NCI-H1105 treated with DMSO at 0.1 percent for 48 hours (cell line): ENCODE data around the gene MEFV.
"Not testable (repeated sequence)": the region's sequence is repeated elsewhere in the genome, so short reads cannot be mapped to it uniquely, and the experiment has no call there.

Experiments
- DNase-seq: peaks from one replicate; lab custom pipeline; 2025; lab: John Stamatoyannopoulos, UW

The MEFV gene

DNA sequence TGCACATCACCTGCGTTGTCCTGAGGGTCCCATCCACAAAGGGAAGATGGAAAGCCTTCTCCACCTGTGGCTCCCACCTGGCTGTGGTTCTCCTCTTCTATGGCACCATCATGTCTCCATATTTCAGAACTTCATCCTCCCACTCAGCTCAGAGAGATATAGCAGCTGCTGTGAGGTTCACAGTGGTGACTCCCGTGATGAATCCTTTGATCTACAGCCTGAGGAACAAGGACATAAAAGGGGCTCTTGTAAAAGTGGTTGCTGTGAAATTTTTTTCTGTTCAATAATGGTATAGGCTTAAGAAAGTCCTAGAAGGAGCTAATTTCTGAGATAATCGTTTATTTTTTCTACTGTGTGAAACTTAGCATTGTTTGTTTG, 40.2 kb downstream of the MEFV start:
- DNase-seq: no peak

DNA sequence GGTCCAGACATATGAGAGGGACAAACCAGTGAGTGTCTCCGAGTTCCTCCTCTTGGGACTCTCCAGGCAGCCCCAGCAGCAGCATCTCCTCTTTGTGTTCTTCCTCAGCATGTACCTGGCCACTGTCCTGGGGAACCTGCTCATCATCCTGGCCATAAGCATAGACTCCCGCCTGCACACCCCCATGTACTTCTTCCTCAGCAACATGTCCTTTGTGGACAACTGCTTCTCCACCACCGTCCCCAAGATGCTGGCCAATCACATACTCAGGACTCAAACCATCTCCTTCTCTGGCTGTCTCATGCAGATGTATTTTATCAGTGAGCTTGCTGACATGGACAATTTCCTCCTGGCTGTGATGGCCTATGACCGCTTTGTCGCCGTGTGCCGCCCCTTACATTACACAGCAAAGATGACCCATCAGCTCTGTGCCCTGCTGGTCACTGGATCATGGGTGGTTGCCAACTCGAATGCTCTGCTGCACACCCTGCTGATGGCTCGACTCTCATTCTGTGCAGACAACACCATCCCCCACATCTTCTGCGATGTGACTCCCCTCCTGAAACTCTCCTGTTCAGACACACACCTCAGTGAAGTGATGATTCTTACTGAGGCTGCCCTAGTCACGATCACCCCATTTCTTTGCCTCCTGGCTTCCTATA, 40.7 kb downstream of the MEFV start:
- no peak for DNase-seq

DNA sequence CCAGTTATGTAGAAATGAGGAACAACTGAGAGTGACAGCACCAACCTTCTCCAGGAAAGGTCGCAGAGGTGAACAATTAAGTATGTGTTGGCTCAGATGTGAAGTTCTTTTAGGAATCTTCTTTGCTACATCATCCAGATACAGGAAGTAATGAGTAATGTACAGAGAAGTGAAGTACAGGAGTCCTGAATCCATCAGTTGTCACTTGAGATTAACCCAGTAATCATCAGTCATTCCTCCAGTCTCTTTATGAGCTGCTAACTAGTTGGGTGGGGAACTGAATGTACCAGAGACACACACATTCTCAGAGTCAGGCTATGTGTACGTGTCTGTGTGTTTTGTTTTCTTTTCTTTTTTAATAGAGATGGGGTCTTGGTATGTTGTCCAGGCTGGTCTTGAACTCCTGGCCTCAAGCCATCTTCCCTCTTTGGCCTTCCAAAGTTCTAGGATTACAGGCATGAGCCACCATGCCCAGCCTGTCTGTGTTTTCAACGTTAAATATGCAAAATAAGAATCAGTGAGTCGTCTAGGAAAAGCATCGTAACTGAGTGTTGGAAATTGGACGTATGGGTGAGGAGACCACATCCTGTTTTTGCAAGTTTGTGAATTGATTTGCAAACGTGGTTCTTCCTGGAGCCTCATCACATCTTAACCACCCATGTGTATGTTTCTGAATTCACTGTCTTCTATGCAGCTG, 41.4 kb downstream of the MEFV start:
- no peak for DNase-seq

DNA sequence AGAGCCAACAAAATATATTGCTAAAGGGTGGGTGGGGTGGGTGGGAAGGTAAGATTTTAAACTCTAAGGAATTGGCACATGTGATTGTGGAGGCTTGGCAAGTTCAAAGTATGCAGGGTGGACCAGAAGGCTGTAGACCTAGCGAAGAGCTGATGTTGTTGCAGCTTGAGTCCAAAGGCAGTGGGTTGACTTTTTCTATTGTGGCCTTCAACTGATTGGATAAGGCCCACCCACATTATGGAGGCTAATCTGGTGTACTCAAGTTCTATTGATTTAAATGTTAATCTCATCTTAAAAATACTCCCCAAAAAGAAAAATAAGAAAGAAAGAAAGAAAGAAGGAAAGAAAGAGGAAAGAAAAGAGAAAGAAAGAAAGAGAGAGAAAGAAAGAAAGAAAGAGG, 43.9 kb downstream of the MEFV start:
- no peak for DNase-seq

DNA sequence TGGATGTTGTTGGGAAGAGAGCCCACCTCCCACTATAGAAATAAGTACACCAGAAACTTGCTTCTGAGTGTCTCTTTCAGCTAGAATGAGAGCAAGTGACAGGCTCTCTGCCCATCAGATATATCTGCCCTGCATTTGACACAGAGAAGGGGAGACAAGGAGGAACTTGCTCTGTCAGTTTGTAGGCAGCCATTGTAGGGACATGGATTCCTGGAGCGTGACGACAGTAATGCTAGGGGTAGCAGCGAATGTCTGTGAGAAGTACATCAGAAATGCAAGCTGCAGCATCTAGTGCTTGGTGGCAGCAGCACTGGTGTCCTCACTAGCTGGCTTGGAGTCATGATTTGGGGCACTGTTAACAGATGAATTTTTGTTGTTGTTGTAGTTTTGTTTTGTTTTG, 44.4 kb downstream of the MEFV start:
- DNase-seq: no peak

DNA sequence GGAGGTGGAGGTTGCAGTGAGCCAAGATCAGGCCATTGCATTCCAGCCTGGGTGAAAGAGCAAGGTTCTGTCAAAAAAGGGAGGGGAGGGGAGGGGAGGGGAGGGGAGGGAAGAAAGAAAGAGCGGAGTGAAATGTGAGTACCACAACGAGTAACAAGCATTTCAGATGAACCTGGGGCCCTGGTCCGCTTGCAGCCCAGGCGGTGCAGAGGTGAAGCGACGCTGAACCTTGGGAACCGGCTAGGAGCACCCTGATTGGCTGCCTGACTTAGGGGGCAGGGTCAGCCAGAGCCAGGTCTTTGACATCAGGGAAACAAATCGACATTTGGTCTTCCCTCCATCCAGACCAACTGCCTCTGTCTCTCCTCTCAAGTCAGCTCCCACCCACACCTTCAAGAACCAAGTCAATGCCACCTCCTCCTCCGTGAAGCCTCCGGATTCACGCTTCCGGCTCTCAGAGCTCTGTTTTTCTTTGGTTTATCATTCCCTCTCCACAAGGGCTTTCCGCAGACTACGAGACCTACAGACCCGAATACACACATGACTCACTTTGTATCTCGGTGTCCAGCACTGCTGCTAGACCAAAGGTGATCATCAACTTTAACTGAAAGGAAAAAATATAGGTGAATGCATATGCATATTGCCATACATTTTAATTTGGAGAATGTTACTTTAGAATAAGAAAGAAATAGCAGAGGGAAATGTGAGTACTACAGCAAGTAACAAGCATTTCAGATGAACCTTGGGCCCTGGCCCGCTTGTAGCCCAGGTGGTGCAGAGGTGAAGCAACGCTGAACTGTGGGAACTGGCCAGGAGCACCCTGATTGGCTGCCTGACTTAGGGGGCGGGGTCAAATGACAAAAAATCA, 49.1 kb downstream of the MEFV start:
- no peak for DNase-seq

DNA sequence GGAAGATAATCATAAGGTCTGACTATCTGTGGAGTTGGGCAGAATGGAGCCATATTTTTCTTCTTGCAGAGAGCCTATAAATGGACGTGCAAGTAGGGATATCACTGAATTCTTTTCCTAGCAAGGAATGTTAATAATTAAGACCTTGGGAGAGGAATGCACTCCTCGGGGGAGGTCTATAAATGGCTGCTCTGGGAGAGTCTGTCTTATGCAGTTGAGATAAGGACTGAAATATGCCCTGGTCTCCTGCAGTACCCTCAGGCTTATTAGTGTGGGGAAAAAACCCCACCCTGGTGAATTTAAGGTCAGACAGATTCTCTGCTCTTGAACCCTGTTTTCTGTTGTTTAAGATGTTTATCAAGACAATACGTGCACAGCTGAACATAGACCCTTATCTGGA, 50.5 kb downstream of the MEFV start:
- not testable (repeated sequence) for DNase-seq

DNA sequence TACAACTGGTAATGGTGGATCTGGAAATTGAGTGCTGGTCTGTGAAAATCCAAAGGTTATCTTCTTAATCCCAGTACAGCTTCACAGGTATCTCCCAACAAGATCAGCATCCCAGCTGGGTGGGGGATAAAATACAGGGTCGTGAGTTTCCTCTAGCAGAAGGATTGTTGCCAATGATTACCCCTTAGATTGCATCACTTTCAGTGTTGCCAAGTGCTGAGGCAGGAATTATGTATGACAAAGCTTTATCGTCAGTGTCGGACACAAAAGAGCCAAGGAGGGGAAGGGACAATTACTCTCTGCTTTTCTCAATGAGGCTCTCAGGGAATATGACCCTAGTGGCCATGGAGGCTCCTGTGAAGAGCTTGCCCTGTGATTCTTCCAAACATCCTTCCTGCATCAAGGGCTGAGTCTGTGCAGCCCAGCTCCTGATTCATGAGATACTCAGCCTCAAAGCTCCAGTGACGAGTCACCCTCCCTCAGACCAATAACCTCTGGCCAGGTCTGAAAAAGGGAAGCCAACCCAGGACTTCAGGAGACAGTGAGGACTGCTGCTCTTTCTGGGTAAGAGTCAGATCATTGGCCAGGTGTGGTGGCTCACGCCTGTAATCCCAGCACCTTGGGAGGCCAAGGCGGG, 53.4 kb downstream of the MEFV start:
- no peak for DNase-seq

DNA sequence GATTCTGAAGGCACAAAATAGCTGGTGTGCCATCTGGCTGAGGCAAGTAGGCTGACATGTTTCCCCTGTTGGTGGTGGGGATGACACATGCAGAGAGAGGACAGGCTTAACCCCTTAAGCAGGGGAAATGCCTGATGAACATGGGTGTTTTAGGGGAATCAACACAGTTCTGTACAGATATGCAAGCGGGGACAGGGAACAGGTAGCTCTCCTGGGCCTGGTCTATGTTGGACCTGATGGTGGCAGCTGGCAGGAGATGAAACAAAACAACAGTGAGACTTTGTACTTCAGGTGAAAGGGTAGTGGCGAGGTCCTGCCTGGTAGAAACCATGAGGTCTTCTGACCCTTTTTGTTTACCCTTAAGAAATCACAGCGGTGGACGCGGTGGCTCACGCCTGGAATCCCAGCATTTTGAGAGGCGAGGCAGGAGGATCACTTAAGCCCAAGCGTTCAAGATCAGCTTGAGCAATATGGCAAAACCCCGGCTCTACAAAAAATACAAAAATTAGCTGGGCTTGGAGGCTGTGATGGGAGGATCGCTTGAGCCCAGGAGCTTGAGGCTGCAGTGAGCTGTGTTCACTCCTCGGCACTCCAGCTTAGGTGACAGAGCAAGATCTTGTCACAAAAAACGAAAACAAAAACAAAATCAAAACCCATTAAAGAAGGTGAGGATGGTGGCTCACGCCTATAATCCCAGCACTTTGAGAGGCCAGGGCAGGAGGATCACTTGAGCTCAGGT, 57.9 kb downstream of the MEFV start:
- no peak for DNase-seq

DNA sequence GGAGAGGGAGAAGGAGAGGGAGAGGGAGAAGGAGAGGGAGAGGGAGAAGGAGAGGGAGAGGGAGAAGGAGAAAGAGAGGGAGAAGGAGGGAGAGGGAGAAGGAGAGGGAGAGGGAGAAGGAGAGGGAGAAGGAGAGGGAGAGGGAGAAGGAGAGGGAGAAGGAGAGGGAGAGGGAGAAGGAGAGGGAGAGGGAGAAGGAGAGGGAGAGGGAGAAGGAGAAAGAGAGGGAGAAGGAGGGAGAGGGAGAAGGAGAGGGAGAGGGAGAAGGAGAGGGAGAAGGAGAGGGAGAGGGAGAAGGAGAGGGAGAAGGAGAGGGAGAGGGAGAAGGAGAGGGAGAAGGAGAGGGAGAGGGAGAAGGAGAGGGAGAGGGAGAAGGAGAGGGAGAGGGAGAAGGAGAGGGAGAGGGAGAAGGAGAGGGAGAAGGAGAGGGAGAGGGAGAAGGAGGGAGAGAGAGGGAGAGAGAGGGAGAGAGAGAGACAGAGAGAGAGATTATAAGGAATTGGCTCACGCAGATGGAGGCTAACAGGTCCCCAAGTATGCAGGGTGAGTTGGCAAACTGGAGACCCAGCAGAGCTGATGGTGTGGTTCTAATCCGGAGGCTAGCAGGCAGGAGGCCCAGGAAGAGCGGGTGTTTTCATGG, 58.6 kb downstream of the MEFV start:
- DNase-seq: not testable (repeated sequence)

DNA sequence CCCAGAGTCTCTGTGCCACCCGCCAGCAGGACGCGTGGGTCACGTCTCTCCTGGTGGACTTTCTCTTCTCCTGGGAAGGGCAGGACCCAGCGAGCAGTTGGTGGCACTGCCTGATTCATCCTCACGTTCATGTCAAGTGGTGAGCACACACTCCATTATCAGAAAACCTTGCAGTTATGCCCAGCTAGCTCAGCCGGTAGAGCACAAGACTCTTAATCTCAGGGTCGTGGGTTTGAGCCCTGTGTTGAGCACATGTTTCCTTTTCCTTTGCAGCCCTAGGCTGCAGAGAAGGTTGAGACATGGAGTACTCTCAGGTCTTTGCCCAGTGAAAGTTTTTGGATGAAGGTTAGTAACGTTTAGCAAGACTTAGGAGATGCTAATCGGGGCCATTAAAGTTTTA, 60.5 kb downstream of the MEFV start:
- no peak for DNase-seq

DNA sequence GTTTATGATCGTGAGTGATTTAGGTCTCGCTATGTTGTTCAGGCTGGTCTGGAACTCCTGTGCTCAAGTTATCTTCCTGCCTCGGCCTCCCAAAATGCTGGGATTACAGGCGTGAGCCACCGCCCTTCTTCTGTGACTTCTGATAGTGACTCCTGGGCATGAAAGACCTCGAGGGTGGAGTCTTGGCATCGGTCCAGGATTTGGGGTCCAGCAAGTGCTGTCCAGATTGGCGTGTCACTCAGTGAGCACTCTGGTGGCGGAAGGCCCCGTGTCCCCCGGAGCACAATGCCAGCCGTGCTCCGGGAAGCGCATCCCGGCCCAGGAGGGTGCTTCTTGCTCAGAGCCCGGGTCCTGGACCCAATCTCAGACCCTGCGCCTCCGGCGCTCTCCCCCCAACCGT, 61.6 kb downstream of the MEFV start:
- no peak for DNase-seq

DNA sequence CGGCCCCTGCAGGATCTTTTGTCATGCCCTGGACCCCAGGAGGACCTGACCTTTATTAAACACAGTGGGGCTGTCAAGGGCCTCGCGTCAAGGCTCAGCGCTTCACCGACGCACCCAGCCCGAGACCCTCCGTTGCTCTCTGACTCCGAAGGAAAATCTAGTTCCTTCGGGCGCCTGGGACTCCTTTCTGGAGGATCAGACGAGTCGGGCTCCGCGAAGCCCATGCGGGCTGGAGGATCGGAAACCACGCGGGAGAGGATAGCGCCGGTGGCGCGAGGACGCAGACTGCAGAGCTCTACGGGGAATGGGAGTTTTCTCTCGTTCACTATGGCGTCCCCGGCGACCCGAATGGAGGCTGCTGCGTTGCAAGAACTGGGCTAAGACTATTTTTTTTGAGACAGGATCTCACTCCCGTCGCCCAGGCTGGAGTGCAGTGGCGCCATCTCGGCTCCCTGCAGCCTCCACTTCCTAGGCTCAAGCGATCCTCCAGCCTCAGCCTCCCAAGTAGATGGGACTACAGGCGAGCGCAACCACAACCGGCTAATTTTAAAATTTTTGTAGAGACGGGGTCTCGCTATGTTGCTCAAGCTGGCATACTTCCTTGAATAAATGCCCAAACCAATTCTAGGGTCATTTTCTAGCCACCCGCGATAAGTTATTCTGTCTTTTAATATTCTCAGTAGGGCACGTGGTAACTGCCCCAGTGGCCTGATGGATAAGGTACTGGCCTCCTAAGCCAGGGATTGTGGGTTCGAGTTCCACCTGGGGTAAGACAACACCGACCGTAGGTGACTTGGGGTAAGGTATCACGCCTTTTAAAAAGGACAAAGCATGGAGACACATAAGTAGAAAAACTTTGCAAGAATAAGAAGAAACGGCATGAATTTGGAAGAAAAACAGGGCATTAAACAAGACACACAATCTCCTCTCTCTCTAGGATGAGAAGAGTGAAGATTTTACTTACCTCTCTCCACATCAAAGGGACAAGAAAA, 62.9 kb downstream of the MEFV start:
- no peak for DNase-seq

DNA sequence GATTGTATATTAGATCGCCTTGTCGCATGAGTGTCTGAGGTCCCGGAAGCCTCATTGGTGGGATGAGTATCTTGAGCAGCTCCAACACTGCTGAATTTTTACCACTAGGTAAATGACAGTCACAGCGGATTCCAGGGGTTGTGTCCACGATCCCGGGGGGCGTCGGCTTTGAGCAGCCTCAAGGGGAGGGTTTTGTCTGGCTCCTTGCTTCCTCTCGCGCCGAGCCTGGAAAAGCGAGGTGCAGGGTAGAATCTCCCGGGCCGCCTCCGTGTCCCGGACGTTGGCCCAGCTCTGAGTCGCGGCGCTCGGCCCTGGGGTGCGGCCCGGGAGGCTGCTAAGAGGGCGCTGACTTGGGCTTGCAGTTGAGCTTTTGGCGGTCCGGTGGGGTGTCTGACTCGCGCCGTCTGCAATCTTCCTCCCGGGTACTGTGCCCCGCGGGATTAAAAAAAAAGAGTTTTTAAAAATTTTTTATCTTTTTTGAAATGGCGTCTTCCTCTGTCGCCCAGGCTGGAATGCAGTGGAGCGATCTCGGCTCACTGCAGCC, 63.9 kb downstream of the MEFV start:
- DNase-seq: no peak
